Endothelial cell of umbilical vein (primary cell): ENCODE results near the gene NMU. TPM values are rescaled to one million over a fixed set of nuclear protein-coding genes. Genes with fewer than 3 reads are reported as not detected.

Experiments used
- BruUV-seq: library from RNA; stranded (reverse); fragments of 400-500 nt; replicated peaks from 2 replicates; lab custom pipeline; 2021; lab: Mats Ljungman, UMichigan
- CTCF ChIA-PET: fragments of 300-600, 350-600 bp; sonication (Branson Sonifier 250); formaldehyde crosslinking; loops from one replicate; lab custom pipeline; 2021; ENCODE audit warnings: antibody characterized with exemption, inconsistent platforms; lab: Charles Lee
- POLR2A ChIA-PET: fragments of 300-600, 350-600 bp; sonication (Branson Sonifier 250); formaldehyde crosslinking; loops from one replicate; lab custom pipeline; 2021; ENCODE audit warnings: antibody characterized with exemption, inconsistent platforms; lab: Charles Lee
- DNase-seq: peaks from one replicate; pipeline ENCODE4 v3.0.0-alpha.2; 2011; ENCODE audit warnings: low read depth, low spot score
- FAIRE-seq: peaks from 2 replicates; lab custom pipeline; 2011; peaks lifted over from hg19 to GRCh38; lab: Jason Lieb, UNC
- H2AFZ ChIP-seq: 2 replicates; pipeline ENCODE4 v1.6.0; 2012; ENCODE audit warnings: low read depth, low read length, control low read depth, inconsistent platforms
- H3K27ac ChIP-seq: 2 replicates; pipeline ENCODE4 v1.5.1; 2011; ENCODE audit warnings: low read depth, mild to moderate bottlenecking, control low read depth, low read length, moderate library complexity; ENCODE audit not compliant: insufficient read depth
- H3K27me3 ChIP-seq, 2 experiments: 2 replicates each; pipeline versions ENCODE4 v1.6.0 to v1.6.1; 2011; ENCODE audit warnings: low read length in 2 of 2, mixed read lengths in 1 of 2; ENCODE audit not compliant: control insufficient read depth in 2 of 2, insufficient read depth in 2 of 2
- H3K36me3 ChIP-seq, 2 experiments: 2 replicates in 1 of 2; 3 replicates in 1 of 2; pipeline ENCODE4 v1.5.1; 2011; ENCODE audit warnings: low read length in 2 of 2, mild to moderate bottlenecking in 1 of 2, moderate library complexity in 1 of 2; ENCODE audit not compliant: control insufficient read depth in 2 of 2, insufficient read depth in 2 of 2; ENCODE audit errors: extremely low read depth in 1 of 2
- H3K4me1 ChIP-seq: 3 replicates; pipeline ENCODE4 v1.5.1; 2011; ENCODE audit warnings: mild to moderate bottlenecking, low read length; ENCODE audit not compliant: control insufficient read depth, insufficient read depth; ENCODE audit errors: extremely low read depth
- H3K4me2 ChIP-seq: 2 replicates; pipeline ENCODE4 v1.6.1; 2011; ENCODE audit warnings: low read length, control low read depth, mixed read lengths; ENCODE audit not compliant: insufficient read depth
- H3K4me3 ChIP-seq, 3 experiments: fragments of 200-600 bp in 1 of 3; sonication (generic), shearing (Covaris generic) in 1 of 3; replicated peaks in 1 of 3; 2 replicates each; pipeline ENCODE4 v1.5.1; 2011 to 2016; ENCODE audit warnings: control low read depth in 3 of 3, low read length in 3 of 3, mild to moderate bottlenecking in 2 of 3, inconsistent platforms in 1 of 3, low read depth in 1 of 3, moderate library complexity in 1 of 3; ENCODE audit not compliant: insufficient read depth in 1 of 3
- H3K79me2 ChIP-seq: 2 replicates; pipeline ENCODE4 v1.6.0; 2012; ENCODE audit warnings: low read length, inconsistent platforms; ENCODE audit not compliant: control insufficient read depth, insufficient read depth
- H3K9ac ChIP-seq: replicated peaks from 2 replicates; pipeline ENCODE3; 2011; ENCODE audit warnings: low read length, control low read depth; ENCODE audit not compliant: insufficient read depth; ENCODE audit errors: extremely low read depth
- H3K9me1 ChIP-seq: replicated peaks from 3 replicates; pipeline ENCODE4 v1.6.0; 2011; ENCODE audit warnings: mild to moderate bottlenecking, low read length; ENCODE audit not compliant: control insufficient read depth, insufficient read depth; ENCODE audit errors: extremely low read depth
- H3K9me3 ChIP-seq: replicated peaks from 2 replicates; pipeline ENCODE4 v1.5.1; 2012; ENCODE audit warnings: low read length, inconsistent platforms; ENCODE audit not compliant: control insufficient read depth, insufficient read depth
- H4K20me1 ChIP-seq: replicated peaks from 2 replicates; pipeline ENCODE3; 2011; ENCODE audit warnings: mild to moderate bottlenecking, low read length; ENCODE audit not compliant: control insufficient read depth, insufficient read depth; ENCODE audit errors: extremely low read depth
- EZH2 ChIP-seq: IDR thresholded peaks from 2 replicates; pipeline ENCODE4 v1.6.1; 2012; ENCODE audit warnings: borderline replicate concordance, low read depth, mild to moderate bottlenecking, moderate library complexity, low read length, inconsistent platforms; ENCODE audit not compliant: severe bottlenecking
- FOS ChIP-seq: IDR thresholded peaks from 2 replicates; pipeline ENCODE4 v1.6.1; 2011; ENCODE audit warnings: mild to moderate bottlenecking, low read length, moderate library complexity, borderline replicate concordance; ENCODE audit not compliant: insufficient read depth
- GATA2 ChIP-seq: IDR thresholded peaks from 2 replicates; pipeline ENCODE4 v1.7.0; 2011; ENCODE audit warnings: low read depth, mild to moderate bottlenecking, moderate library complexity, mixed read lengths, low read length; ENCODE audit not compliant: insufficient read length, insufficient read depth
- JUN ChIP-seq: IDR thresholded peaks from 2 replicates; pipeline ENCODE4 v1.6.1; 2011; ENCODE audit warnings: borderline replicate concordance, low read depth; ENCODE audit not compliant: insufficient read length, insufficient read depth
- MAX ChIP-seq: IDR thresholded peaks from 2 replicates; pipeline ENCODE4 v1.6.1; 2011; ENCODE audit not compliant: insufficient read depth, insufficient read length
- MYC ChIP-seq: IDR thresholded peaks from one replicate; pipeline ENCODE4 v1.6.1; 2011; ENCODE audit warnings: mild to moderate bottlenecking, low read depth, low read length
- POLR2A ChIP-seq: IDR thresholded peaks from 2 replicates; pipeline ENCODE4 v1.6.1; 2012; ENCODE audit warnings: low read depth, mild to moderate bottlenecking, control low read depth, low read length
- POLR2AphosphoS5 ChIP-seq: IDR thresholded peaks from 2 replicates; pipeline ENCODE4 v1.6.1; 2012; ENCODE audit warnings: low read depth, mild to moderate bottlenecking, control low read depth, low read length, moderate library complexity; ENCODE audit not compliant: insufficient read depth
- dilution Hi-C: fragments of 300-500 bp; cut with MboI; formaldehyde crosslinking; loops from one replicate; pipeline ENCODE4 v1.15.0; 2019; ENCODE audit warnings: low sequenced_read_pairs; ENCODE audit not compliant: extremely low pct_ligation_motif_present
- intact Hi-C: fragments of 100-400 bp; cut with micrococcal nuclease; formaldehyde crosslinking; loops from one replicate; pipeline ENCODE4 v1.10.0; 2022
- polyA plus RNA-seq, 4 experiments: library from polyadenylated mRNA; depleted of rRNA in 3 of 4; stranded (reverse) in 3 of 4; unstranded in 1 of 4; fragments of >200 nt; gene quantifications; 2 replicates each; pipeline versions ENCODE4 v1.2.1 to v1.2.3, GENCODE V29; 2011 to 2012; ENCODE audit warnings: missing spikeins in 1 of 4
- total RNA-seq: library from RNA; stranded (reverse); gene quantifications from 2 replicates; pipeline ENCODE4 v1.2.3, GENCODE V29; 2021
- TF ChIP-seq, protein P1 (sequence below), 2 donors: IDR thresholded peaks; 1 replicate in 1 of 2; 2 replicates in 1 of 2; pipeline ENCODE4 v1.5.1; 2011; ENCODE audit warnings: low read length in 2 of 2, mild to moderate bottlenecking in 2 of 2, moderate library complexity in 2 of 2, control low read depth in 1 of 2, inconsistent platforms in 1 of 2, low read depth in 1 of 2; ENCODE audit not compliant: insufficient read depth in 1 of 2; ENCODE audit errors: extremely low read depth in 1 of 2

Gene NMU
- total and polyA plus RNA-seq, 2 donors (not counting 3 experiments of a cell fraction or from before 2014, with no cell fraction given): 1.4 to 3.7 TPM

DNA sequence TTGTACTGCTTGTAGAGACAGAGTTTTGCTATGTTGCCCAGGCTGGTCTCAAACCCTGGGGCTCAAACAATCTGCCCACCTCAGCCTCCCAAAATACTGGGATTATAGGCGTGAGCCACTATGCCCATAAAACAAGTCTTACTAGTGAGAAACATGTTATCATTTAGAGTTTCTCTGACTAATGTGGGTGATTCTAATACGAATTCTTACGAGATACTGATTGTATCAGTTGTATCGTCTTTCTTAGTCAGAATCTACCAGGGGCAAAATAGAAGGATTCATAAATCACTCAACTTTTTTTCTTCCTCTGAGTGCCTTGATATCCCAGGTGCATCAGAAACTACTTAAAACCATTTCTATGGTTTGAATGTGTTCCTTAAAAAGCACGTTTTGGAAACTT, 14.4 kb upstream of the NMU start:
- dilution Hi-C loops (no loop called here), intact Hi-C loops (no loop called here)
- ChIA-PET CTCF (no interaction called here), POLR2A (no interaction called here)
- FAIRE-seq (no peak), DNase-seq (no peak)
- H3K4me1 ChIP-seq: no peaks in the 10 kb centered on the region
- no peaks in the 10 kb centered on the region for H3K79me2 ChIP-seq
- no peak overlapping the region for H2AFZ ChIP-seq
- no peaks in the 10 kb centered on the region for H3K36me3 ChIP-seq
- H3K9me1 ChIP-seq: no peaks in the 10 kb centered on the region
- TF ChIP-seq MAX (no peak), EZH2 (no peak), JUN (no peak), POLR2A (no peak), FOS (no peak), POLR2AphosphoS5 (no peak), MYC (no peak), GATA2 (no peak)
- TF ChIP-seq, protein P1, sequence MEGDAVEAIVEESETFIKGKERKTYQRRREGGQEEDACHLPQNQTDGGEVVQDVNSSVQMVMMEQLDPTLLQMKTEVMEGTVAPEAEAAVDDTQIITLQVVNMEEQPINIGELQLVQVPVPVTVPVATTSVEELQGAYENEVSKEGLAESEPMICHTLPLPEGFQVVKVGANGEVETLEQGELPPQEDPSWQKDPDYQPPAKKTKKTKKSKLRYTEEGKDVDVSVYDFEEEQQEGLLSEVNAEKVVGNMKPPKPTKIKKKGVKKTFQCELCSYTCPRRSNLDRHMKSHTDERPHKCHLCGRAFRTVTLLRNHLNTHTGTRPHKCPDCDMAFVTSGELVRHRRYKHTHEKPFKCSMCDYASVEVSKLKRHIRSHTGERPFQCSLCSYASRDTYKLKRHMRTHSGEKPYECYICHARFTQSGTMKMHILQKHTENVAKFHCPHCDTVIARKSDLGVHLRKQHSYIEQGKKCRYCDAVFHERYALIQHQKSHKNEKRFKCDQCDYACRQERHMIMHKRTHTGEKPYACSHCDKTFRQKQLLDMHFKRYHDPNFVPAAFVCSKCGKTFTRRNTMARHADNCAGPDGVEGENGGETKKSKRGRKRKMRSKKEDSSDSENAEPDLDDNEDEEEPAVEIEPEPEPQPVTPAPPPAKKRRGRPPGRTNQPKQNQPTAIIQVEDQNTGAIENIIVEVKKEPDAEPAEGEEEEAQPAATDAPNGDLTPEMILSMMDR (IDR thresholded peaks at IDR 0.05; ENCODE audit: extremely low read depth in 1 of 2, insufficient read depth in 1 of 2, low read depth in 1 of 2, low read length in 2 of 2): no peak
- no peak overlapping the region for H3K9ac ChIP-seq
- H3K4me3 ChIP-seq: no peak overlapping the region
- H3K4me2 ChIP-seq: no peak overlapping the region
- peaks cover 0 to 9% of the 10 kb centered on the region in 2 experiments for H3K27me3 ChIP-seq
- no peaks in the 10 kb centered on the region for H4K20me1 ChIP-seq
- no peak overlapping the region for H3K27ac ChIP-seq
- no TSS peak for BruUV-seq
- no peaks in the 10 kb centered on the region for H3K9me3 ChIP-seq
